Activated CD4-positive, alpha-beta T cell treated with anti-CD3 and anti-CD28 coated beads, Interleukin-2, amount 50 U/mL, for 16 hours (primary cell): ENCODE data around the gene UBE3B.

ENCODE experiments used
- DNase-seq: peaks from one replicate; pipeline ENCODE4 v3.0.0-alpha.2; 2020

Gene UBE3B

DNA sequence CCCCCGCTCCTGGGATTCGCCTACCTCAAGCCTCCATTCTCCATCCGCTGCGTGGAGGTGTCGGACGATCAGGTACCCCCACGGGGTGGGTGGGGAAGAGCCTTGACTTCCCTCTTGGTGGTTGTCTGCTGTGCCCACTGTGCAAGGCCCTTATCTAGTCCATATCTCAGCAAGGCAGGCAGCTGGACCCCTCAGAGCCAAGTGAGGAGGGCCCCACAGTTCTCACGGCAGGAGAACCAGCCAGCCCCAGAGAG, 56.0 kb downstream of the UBE3B start:
- DNase-seq, result no peak

DNA sequence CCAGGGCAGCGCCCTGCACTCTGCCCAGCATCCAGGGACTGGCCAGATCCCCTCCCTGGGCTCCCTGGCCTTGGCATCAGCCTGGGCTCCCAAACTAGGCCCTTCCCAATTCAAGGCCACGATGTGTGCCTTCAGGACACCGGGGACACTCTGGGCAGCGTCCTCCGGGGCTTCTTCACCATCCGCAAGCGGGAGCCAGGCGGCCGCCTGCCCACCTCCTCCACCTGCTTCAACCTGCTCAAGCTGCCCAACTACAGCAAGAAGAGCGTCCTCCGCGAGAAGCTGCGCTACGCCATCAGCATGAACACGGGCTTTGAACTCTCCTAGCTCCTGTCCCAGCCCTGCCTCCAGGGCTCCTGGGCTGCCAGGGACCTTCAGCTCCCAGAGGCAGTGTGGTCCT, 57.0 kb downstream of the UBE3B start:
- DNase-seq, result no peak

DNA sequence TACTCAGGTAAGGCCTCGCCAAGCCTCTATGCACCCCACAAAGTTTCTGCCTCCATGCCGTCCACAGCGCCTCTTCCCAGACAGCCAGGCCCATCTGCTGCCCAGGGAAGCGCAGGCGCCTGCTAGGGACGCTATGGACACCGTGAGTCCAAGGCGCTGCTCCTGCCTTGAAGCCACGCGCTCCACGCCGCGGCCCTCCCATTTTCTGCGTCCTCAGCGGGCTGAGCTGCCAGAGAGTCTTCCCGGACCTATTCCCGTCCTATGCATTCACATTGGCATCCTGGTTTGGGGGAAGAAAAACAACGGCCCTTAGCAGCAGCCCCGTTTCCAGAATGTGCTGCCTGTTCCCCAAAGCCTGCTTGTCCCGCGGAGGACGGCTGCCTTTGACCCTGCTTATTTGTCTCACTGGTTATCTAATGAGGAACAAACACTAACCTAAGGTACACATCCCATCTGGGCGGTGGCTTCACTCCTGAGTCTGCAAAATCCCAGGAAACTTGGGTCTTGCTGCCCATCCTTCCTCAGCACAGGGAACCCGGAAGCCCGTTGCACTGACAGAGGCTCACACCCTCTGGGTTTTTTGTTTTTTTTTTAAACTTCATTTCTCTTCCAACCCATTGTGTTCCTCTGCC, 57.9 kb downstream of the UBE3B start:
- DNase-seq, result no peak

DNA sequence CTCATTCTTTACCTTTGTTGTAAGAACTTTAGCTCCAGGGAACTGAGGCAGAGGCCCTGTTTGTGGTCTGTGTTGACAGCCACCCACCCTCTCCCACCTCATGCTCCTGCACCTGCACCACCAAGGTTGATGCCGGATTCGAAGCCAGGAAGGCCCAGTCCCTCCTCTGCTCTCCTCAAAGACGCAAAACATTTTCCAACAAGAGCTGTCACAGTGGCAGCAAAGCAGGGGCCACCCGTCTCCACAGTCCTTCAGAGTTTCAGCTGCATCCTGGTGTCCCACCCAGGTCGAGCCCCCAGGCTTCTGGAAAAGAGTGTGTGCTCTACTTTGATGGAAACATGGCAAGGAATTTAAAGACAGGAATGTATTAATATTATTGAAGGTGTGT, 58.4 kb downstream of the UBE3B start:
- no peak for DNase-seq

DNA sequence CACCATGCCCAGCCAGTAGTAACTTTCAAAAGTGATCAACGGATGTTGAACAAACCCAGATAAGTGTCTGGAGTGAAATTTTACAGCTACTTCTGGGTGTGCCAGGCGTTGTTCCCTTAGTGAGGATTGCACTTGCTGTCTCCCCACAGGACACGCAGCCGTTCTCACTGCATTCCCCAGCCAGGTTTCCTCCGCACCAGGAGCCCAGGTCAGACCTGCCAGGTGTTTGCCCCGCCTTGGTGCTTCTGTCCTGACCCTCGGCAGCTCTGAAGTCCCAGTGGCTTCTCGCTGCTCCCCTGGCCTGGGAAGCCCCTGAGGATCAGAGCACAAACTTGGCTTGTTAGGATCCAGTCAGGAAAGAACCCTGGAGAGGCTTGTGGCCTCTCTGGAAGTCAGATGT, 59.7 kb downstream of the UBE3B start:
- DNase-seq, result no peak

DNA sequence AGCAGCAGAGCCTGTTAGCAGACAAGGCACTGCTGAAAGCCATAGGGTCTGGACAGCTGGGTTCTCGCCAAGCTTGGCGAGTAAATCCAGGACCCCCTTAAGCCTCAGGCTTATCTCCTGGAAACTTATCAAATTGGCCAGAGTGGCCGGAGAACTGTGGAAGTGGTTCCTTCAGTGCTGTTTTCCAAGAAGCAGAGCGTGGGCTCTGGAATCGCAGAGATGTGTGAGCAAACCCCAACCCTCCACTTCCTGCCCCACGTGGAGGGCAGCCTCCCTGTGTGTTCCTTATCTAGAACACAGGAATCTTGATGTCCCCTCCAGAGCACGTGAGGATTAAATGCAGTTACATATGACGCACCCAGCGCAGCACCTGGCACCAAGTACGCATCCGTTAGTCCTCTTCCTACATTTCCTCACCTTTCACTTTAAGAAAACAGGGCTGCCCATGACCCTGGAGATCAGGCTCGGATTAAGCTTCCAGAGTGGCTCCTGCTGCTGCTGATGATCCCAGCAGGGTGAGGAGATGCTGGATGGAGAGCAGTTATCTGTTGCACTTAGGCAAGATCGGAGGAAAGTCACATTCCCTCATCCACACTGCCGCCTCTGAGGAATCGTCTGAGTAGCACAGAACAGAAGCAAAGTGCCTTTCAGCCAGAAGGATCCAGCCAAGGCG, 60.9 kb downstream of the UBE3B start:
- DNase-seq, result no peak

DNA sequence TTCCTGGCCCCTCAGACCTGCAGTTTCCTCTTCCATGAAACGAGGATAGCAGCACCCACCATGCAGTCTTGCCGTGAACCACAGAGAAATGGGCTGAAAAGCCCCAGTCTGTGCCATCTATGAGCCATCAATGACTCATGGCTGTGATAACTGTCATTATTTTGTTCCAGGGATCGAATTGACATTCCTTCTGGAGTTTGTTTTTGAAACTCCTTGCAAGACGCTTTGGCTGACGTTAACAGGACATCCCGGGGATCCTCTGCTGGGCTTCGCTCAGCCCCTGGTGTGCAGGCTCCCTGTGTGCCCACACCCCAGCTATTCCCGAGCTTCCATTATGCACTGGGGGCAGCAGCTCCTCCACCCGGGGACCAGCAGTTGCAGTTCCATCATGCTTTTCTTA, 62.1 kb downstream of the UBE3B start:
- DNase-seq, result no peak

DNA sequence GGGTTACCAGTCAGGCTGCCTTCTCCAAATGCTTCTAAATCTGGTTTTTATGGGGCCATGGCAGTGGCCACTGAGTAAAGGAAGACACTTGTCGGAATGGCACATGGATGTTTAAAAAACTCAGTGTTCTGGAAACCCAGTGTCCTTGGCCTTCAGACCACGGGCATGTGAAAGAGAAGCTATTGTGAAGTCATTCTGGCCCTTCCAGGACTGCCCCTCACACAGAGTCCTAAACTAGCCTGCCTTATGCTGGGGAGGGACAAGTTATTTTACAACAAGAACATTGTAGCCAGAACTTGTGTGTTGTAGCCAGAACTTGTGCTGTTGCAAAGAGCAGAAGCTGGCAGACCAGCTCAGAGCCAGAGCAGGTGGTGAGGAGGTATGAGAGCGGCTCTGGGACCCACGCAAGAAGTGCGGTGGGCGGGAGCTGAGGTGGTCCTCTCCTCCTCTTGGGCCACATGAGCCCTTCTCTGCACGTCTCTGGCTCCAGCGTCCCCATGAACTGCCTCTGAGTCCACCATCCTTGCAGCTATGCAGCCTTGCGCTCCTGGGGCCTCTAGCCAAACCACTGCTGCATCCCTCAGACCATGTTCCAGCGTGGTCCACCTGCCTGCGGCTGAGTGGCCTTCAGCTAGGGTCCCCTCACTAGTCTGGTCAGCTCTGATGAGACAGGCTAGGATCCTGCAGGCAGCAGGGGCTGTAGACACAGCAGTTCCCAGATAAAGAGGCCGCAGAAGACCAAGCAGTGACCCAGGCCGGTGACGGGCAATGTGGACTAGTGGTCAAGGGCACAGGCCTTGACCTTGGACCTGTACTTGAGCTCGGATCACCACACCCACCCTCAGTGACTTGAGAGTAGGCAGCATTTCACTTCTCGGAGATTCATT, 63.3 kb downstream of the UBE3B start:
- no peak for DNase-seq

DNA sequence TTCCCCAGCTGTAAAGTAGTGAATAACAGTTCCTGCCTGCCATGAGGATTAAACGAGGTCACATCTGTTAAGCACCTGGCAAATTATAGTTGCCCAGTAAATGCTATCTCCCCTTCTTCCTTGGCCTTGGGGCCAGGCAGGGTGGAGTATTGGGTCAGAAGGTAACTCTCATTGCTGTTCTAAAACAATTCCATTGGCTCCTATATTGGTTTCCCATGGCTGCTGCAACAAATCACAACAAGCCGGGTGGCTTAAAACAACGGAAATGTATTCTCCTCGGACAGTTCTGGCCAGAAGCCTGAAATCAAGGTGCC, 63.9 kb downstream of the UBE3B start:
- no peak for DNase-seq

DNA sequence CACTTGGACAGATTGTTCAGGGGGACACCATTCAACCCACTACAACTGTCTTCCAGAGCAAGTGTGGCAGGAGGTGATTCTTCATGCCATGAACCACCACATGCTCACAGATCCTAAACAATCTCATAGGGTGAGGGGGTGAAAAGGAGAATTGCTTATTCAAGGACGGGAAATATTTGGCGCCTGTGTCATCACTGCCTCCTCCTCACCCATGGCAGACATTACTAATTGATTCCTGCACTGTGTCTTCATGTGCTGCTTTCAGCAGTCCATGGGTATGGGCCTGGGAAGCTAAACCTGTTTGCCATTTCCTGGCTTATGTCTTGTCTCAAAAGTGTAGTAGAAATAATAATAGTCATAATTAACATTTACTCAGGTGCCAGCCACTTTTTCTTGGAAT, 64.6 kb downstream of the UBE3B start:
- no peak for DNase-seq

DNA sequence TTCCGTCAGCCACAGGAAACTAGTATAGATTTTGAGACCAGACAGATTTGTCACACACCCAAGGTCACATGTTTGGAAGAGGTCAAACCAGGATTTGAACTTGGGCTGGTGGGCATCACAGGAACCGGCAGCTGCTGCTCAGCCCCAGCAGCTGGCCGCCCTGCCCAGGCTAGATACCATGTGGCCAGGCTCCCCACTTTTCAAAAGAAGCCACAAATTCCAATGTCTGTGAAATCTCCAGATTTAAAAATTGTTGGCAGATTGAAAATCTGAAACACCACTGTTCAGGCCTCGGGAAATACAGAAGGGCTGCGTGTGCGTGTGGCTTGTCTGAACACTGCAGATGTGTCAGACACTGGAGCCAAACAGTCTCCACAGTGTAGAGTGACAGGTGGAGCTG, 65.4 kb downstream of the UBE3B start:
- DNase-seq, result no peak

DNA sequence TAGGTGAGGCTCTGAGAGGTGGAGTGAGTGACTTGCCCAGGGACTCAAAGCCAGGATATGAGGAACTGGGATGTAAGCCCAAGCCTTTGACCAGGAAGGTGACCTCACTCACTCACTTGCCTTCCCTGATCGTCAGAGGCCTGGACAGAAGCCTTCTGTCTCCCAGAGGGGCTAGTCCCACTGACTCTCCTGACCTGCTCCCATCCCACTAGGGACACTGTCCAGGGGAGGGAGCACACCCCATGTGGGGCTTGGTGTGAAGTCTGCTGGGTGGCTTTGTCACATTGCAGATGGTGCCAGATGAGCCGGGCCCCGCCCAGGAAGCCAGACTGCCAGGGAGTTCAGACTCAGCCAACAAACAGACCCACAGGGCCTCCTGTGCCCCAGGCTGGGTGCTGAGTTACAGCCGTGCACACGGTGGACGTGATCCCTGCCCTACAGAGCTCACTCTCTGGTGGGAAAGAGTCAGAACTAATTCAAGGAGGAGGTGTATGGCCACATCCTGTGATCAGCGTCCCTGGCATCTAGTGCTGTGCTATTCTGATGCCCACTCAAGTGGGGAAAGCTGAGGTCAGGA, 67.6 kb downstream of the UBE3B start:
- DNase-seq, result peak; percentile 17

DNA sequence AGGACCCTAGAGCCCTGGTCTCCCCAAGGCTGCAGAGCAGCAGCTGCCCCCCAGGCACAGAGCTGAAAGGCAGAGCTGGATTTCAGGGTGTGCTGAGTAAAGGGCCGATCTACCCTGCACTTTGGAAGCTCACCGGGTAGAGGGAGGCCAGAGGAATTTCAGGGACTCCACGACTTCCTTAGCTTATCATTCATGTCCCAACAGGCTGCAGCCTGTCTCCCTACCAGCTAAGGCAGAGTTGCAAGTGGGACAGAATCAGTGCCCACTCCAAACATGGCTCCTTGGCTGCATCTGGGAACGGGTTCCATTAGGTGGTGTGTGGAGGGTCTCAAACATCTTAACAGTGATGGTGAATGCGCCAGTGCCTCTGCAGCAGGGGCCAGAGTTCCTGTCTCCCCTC, 68.4 kb downstream of the UBE3B start:
- no peak for DNase-seq

DNA sequence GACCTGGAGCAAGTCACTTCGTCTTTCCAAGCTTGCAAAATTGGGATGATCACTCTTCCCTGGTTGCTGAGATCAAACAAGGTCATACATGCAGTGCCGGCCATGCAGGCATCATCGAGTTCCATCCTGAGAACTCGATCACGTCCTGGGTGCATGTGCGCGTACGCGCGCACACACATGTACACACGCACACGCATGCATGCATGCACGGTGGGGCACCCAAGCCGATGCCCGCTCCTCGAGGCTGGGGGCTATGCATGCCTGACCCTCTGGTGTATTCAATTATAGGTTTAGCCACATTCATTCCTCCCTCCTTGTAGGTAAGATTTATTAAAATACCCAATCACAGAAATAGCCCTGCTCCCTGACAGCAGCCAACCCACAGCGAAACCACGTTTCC, 69.9 kb downstream of the UBE3B start:
- DNase-seq, result no peak

DNA sequence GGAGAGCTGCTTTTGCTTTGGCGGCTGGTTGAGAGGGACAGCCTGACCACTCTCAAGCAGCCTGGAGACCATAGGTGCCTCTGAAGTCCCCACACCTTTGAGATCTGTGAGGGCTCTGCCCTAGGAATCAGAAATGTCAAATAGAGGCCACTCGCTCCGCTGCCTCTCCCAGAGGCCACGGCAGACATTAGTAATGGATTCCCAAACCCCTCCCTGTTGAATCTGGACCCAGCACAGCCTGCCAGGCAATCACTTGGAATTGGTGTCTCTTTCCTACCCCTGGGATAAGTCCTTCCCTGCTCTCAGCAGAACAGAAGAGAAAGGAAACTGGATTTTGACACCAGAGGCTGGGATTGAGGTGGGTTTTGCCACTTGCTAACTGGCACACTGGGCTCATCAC, 70.8 kb downstream of the UBE3B start:
- no peak for DNase-seq

DNA sequence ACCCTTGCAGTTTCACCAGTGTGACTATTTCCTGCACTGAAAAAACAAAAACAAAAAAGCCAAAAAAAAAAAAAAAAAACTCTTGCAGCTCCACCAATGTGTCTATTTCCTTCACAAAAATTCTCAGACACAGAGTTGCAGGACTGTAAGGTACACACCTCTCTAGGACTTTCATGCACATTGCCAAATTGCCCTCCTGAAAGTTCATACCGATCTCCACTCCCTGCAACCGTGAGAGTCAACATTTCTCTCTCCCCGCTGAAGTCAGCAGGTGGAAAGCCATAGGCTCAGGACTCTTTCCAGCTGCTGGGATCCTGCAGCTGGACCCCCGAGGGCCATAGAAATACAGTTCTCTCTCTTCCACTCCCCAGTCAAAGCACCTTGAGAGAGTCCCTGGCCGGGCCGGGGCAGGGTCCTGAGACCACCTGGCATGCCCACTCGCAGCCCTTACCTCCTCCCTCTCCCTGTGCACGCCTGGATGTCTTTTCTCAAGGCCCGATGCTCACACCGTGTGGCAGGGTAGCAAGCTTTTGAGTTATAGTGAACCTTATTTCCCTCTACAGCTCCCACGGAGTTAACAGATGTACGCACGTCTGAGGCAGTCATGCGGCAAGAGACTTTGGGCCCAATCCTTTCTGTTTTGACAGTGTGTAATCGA, 72.3 kb downstream of the UBE3B start:
- DNase-seq, result no peak

DNA sequence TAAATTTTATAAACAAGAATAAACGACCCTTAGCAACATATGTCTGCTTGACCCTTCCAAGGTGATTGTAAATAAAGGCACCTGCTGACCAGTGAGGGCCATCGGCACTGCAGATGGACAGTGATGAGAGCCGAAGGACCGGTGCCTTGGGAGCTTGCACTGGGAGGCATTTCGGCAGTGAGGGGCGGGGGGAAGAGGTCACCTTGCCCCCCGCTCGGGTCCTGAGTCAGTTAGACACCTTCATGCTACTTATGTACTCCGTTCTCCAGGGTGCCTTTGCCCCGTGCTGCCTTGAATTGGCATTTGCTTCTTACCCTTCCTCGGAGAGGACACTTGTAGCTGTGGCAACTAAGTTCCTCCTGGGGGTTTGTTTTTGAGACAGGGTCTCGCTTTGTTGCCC, 72.8 kb downstream of the UBE3B start:
- DNase-seq, result no peak

DNA sequence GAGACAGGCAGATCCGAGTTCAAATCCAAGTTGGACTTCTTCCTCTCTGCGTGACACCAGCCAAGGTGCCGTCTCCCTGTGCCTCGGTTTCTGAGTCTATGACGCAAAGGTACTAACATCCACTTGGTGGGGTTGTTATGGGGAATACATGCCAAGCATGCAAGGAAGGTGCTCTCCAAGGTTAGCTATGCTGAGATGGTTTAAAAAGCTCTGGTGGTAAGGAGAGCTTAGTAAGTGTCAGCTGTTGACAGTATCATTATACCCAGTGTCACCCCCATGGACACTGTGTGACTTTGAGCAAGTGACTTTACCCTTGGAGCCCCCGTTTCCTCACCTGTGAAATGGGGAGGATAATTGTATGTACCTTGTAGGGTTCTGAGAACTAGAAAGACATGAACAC, 73.7 kb downstream of the UBE3B start:
- no peak for DNase-seq

DNA sequence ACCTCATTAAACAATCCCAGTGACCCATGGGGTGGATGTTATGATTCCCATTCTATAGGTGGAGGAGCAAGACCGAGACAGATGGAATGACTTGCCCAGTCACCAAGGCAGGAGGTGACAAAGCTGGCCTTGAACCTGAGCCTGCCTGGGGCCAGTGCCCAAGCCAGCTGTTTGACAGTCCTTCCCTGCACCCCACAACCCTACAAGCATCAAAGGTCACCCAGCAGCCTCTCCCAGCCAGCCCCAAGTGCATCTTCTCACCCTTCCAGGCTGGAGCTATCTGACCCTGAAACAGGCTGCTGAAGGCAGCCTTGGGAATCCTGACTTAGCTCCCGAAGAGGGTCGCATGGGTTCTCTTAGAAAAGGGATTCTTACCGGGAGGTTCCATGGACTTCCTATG, 75.5 kb downstream of the UBE3B start:
- no peak for DNase-seq

DNA sequence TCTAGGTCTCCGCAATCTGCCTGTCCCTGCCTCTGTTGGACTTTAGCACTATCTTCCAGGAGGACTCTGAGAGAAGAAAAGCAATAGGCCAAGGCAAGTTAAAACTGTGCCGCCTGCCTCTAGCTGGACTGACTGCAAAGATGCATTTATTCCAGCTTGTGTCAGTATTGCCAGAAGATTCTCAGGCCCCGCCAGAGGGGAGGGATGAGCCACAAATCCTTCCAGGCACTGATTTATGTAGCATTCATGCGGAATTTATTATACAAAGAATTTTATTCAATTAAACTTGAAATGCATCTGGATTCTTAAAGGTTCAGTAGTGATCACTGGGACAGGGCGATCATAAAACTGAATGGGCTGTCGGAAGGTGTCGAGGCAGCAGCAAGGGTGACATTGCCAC, 76.0 kb downstream of the UBE3B start:
- no peak for DNase-seq

DNA sequence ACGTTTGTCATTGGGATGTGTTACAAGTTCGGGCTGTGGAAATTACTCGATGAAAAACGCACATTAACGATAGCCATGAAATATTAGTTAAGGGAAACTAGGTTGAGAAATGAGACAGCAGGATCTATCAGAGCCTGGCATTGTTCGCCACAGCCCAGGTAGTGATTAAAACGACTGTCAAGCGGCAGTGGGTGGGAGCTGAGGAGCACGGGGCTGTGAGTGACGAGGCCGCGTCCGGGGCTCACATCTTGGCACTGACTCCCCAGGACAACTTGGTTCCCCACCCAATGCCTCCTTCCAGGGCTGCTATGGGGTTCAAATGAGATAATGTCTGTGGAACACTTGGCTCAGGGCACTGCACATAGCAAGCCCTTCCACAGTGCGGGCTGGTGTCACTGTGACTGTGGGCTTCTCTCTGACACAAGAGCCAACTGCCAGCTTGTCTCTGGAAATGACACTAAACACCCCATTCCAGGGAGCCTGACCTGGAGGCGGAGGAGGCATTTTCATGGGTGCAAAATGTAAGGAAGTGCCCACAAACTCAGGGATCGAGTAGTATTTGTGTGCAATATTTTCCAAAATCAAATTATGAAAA, 76.6 kb downstream of the UBE3B start:
- DNase-seq, result no peak

DNA sequence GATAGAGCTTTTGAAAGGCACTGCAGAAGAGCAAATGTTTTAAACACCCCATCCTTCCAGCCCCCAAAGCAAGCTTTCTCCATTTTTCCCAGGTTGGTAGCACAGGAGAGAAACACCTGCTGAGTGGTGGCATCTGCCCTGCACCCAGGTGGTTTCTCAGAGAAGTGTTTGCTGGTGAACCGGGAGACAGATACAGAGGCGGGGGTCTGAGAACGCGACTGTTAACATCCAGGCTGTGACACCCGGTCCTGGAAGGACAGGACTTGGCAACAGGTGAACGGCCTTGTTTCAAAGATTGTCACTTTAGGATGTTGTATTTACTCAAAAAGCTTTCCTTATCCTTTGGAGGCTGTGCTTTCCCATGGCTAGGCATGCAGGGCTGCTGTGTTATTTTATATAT, 77.3 kb downstream of the UBE3B start:
- no peak for DNase-seq
